ENCODE measurements around the gene LEF1.

Gene LEF1

DNA sequence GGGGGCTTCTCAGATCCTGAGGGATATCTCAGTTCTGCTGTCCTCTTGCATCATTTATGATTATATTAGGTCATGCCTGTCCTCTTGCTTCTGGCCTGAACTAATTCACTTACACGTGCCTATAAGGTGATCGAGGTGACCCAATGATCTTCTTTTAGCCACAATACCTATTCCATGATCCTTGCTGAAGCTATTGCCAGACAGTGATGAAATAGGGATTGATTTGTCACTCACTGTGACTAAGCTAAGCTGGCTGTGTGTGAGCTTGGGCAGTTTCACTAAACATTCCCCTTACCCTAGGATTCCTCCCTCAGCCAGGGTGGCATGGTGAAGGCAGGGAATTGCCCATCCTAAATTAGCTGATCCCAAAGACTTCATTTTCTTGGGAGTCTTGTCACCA lies 160.0 kb downstream of the LEF1 start:
- no peak overlapping the region for H3K27ac ChIP-seq

DNA sequence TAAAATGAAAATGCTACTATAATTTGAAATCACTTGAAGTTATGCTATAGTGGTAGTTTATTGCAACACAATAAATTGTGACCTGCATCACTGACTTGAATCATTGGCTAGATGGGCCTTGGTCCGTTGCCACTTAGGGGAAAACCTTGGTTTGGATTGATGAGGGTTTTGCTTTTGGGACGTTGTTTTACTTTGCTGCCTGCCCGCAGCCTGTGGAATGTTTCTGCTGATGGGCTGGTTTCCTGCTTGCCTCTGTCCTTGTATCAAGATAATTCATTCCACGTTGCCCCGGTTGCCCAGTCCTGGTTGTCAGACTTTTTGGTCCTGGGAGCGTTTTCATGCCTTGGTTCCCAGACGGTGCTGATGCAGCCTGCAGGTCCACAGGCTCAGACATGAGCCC lies 160.7 kb downstream of the LEF1 start:
- H3K4me3 ChIP-seq: no peak overlapping the region
- TF ChIP-seq, protein P1, sequence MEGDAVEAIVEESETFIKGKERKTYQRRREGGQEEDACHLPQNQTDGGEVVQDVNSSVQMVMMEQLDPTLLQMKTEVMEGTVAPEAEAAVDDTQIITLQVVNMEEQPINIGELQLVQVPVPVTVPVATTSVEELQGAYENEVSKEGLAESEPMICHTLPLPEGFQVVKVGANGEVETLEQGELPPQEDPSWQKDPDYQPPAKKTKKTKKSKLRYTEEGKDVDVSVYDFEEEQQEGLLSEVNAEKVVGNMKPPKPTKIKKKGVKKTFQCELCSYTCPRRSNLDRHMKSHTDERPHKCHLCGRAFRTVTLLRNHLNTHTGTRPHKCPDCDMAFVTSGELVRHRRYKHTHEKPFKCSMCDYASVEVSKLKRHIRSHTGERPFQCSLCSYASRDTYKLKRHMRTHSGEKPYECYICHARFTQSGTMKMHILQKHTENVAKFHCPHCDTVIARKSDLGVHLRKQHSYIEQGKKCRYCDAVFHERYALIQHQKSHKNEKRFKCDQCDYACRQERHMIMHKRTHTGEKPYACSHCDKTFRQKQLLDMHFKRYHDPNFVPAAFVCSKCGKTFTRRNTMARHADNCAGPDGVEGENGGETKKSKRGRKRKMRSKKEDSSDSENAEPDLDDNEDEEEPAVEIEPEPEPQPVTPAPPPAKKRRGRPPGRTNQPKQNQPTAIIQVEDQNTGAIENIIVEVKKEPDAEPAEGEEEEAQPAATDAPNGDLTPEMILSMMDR (IDR thresholded peaks at IDR 0.05): no peak
- no peak overlapping the region for H3K27ac ChIP-seq
- no peak for DNase-seq (ENCODE audit: low spot score)

More for the DNA sequence above, 160.0 kb downstream of the LEF1 start:
- no peak for DNase-seq (ENCODE audit: low spot score)
- TF ChIP-seq, protein P1 (IDR thresholded peaks at IDR 0.05): no peak
- no peak overlapping the region for H3K4me3 ChIP-seq

DNA sequence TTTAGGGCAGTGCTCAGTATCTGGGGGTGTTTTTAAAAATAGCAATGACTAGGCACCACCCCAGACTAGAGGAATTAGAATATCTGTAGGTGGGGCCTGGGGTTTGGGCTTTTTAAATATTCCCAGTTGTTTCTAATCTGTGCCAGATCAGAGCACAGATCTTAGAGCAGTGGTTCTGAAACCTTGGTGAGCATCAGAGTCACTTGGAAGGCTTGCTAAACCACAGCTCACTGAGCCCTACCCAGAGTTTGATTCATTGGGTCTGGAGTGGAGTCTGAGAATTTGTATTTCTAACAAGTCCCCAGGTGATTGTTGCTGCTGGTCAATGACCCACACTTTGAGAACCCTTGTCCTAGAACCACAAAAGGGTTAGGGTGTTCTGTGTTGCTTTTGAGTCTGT lies 162.4 kb downstream of the LEF1 start:
- no peak overlapping the region for H3K27ac ChIP-seq
- DNase-seq (ENCODE audit: low spot score): no peak
- H3K4me3 ChIP-seq: no peak overlapping the region
- TF ChIP-seq, protein P1 (IDR thresholded peaks at IDR 0.05): no peak

DNA sequence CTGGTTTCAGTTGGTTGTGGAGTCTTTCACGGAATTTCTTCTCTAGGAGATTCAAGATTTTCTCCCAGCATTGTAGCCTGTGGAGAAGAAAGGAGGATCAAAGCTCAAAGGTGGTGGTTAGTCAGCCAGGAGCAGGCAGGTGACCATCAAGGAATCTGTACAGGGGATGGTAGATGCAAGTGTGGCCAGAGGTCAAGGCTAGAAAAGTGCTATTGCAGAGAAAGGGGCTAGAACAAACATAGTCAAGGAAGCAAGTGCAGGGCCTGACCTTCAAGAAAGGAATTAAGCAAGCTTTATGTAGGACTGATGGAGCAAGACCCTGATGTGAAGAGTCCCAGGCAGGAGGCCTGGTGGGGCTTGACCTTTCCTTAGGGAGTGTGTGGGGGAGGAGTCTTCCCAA lies 162.9 kb downstream of the LEF1 start:
- H3K4me3 ChIP-seq: no peak overlapping the region
- TF ChIP-seq, protein P1 (IDR thresholded peaks at IDR 0.05): no peak
- no peak overlapping the region for H3K27ac ChIP-seq
- DNase-seq (ENCODE audit: low spot score): no peak

DNA sequence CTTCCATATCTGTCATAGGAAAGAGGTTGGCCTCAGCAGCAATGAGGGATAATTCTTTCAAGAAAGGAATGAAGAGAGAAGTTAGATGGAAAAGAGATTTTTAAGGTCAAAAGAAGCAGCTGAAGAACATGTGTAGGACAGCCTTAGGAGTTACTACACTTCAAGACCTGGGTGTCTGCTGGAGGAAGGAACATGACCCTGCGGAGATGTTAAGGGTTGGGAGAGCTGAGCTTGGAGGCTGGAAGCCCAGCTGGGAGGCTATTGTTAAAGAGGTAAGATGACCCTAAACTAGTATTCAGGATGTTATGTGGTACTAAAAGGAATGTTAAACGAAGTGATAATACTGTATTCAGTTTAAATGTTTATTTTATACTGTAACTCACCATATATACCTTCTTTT lies 164.1 kb downstream of the LEF1 start:
- no peak overlapping the region for H3K27ac ChIP-seq
- no peak overlapping the region for H3K4me3 ChIP-seq
- TF ChIP-seq, protein P1 (IDR thresholded peaks at IDR 0.05): no peak
- DNase-seq (ENCODE audit: low spot score): no peak

DNA sequence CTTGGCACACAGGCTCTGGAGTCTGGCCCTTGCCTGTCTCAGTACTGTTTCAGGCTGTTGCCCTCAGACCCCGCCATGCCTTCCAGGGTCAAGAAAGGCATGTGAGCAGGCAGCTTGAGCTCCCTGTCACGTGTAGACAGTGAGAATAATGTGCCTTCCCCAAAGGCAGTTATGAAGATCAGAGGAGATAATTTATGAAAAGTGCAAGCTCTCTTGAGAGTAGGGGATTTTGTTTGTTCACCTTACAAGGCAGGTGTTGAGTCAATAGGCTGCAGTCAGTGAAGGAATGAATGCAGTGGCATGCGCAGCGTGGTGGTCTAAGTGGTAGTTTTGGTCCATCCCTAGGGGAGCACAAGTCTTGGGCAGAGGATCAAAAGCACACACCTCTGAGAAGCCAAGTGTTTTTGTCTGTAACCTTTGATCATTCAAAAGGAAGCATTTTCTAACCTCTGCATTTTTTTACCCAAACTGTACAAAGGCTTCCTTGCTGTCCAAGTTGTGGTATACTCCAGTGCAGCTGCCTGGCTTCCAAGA lies 164.7 kb downstream of the LEF1 start:
- no peak overlapping the region for H3K4me3 ChIP-seq
- TF ChIP-seq, protein P1 (IDR thresholded peaks at IDR 0.05): no peak
- peak overlapping the region in 1 of 2 donors; percentile 31 for H3K27ac ChIP-seq

DNA sequence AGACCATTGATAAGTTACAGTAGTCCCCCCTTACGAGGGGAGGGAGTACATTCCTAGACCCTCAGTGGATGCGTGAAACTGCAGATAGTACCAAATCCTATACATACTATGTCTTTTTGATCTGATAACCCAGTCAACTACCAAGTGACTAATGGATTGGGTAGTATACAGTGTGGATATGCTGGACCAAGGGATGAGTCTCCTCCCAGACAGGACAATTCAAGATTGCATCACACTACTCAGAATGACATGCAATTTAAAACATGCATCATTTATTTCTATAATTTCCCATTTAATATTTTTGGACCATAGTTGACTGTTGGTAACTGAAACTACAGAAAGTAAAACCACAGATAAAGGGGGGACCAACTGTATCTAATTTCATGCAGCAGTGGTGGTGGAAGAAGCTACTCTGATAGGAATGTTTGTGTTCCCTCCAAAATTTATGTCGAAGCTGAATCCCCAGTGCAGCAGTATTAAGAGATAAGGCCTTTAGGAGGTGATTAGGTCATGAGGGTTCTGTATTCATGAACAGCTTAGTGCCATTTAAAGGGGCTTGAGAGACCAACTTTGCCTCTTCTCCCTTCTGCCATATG lies 167.1 kb downstream of the LEF1 start:
- no peak overlapping the region for H3K27ac ChIP-seq
- DNase-seq (ENCODE audit: low spot score): no peak

More for the DNA sequence above, 164.7 kb downstream of the LEF1 start:
- no peak for DNase-seq (ENCODE audit: low spot score)

More for the DNA sequence above, 167.1 kb downstream of the LEF1 start:
- TF ChIP-seq, protein P1 (IDR thresholded peaks at IDR 0.05): no peak
- H3K4me3 ChIP-seq: no peak overlapping the region

All from coronary artery (tissue), 2 donors.